Measurements from ENCODE around the gene CDH23.

The CDH23 gene

DNA sequence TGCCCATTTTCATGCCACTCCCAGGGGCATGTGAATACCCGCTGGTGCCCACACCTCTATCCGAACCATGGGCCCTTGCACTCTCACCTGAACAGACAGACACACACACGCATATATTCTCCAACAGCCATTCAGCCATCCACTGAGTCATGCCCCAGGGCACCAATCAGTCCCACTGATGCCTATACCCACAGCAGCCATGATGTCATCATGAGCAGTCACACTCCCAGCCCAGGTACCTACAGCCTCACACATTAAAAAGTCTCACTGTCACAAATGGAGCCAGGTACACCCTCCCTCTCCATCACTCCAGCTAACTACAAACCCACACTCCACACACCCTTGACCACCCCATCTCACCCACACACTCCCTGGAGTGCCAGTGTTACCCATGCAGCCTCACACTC lies 364.4 kb downstream of the CDH23 start:
- TF ChIP-seq, protein P1, sequence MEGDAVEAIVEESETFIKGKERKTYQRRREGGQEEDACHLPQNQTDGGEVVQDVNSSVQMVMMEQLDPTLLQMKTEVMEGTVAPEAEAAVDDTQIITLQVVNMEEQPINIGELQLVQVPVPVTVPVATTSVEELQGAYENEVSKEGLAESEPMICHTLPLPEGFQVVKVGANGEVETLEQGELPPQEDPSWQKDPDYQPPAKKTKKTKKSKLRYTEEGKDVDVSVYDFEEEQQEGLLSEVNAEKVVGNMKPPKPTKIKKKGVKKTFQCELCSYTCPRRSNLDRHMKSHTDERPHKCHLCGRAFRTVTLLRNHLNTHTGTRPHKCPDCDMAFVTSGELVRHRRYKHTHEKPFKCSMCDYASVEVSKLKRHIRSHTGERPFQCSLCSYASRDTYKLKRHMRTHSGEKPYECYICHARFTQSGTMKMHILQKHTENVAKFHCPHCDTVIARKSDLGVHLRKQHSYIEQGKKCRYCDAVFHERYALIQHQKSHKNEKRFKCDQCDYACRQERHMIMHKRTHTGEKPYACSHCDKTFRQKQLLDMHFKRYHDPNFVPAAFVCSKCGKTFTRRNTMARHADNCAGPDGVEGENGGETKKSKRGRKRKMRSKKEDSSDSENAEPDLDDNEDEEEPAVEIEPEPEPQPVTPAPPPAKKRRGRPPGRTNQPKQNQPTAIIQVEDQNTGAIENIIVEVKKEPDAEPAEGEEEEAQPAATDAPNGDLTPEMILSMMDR (IDR thresholded peaks at IDR 0.05; ENCODE audit: control insufficient read depth, insufficient read depth, low read depth, low read length, missing control alignments): no peak
- no peak for DNase-seq (ENCODE audit: low read depth)
- H3K4me3 ChIP-seq (ENCODE audit: control insufficient read depth, low read depth, low read length): no peak overlapping the region

- TF ChIP-seq, protein P1 (IDR thresholded peaks at IDR 0.05; ENCODE audit: control insufficient read depth, insufficient read depth, low read depth, low read length, missing control alignments): no peak
- H3K4me3 ChIP-seq (ENCODE audit: control insufficient read depth, low read depth, low read length): no peak overlapping the region
- DNase-seq (ENCODE audit: low read depth): no peak
Measured at GRCh38 chr10:71761541-71762113, 364.9 kb downstream of the CDH23 start.

- no peak overlapping the region for H3K4me3 ChIP-seq (ENCODE audit: control insufficient read depth, low read depth, low read length)
- TF ChIP-seq, protein P1 (IDR thresholded peaks at IDR 0.05; ENCODE audit: control insufficient read depth, insufficient read depth, low read depth, low read length, missing control alignments): no peak
- DNase-seq (ENCODE audit: low read depth): no peak
Measured at GRCh38 chr10:71762324-71762723, 365.6 kb downstream of the CDH23 start.

GRCh38 chr10:71763352-71764127 lies 366.8 kb downstream of the CDH23 start:
- DNase-seq (ENCODE audit: low read depth): no peak
- no peak overlapping the region for H3K4me3 ChIP-seq (ENCODE audit: control insufficient read depth, low read depth, low read length)
- TF ChIP-seq, protein P1 (IDR thresholded peaks at IDR 0.05; ENCODE audit: control insufficient read depth, insufficient read depth, low read depth, low read length, missing control alignments): no peak

GRCh38 chr10:71765176-71765904 lies 368.6 kb downstream of the CDH23 start:
- DNase-seq (ENCODE audit: low read depth): no peak
- TF ChIP-seq, protein P1 (IDR thresholded peaks at IDR 0.05; ENCODE audit: control insufficient read depth, insufficient read depth, low read depth, low read length, missing control alignments): no peak

DNA sequence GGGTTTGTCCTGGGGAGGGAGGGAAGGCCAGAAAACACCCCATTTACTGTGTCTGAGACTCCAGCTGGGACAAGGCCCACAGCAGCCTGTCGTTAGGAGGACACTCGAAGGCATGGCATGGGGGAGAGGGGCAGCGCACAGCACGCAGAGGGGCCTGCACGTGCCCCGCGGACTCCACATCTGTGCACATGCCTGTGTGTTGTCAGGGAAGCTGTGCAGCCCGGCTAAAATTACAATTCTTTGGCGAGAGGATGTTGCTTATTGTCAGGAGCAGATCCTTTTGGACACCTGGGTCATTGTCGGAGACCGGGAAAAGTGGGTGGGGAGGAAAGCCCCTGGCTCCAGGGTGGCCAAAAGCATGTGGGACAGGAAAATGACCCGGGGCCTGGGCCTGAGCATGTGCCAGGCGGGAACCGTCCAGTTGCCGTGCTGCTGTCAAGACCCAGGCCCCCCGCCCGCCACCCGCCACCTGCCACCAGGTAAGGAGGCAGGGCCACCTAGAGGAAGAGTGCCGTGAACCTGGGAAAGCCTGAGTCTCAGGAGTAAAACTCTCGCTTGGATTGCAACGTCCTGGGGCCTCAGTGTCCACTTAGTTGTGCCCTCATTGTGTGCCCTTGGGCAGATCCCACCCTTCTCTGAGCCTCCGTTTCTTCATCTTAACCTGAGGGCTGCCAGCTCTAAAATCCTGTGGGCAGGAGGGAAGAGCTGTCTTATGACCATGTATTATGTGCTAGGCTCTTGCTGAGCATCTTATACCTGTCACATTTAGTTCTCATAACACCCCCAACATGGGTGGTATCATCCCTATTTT lies 369.4 kb downstream of the CDH23 start:
- H3K4me3 ChIP-seq (ENCODE audit: control insufficient read depth, low read depth, low read length): no peak overlapping the region
- DNase-seq (ENCODE audit: low read depth): no peak
- TF ChIP-seq, protein P1 (IDR thresholded peaks at IDR 0.05; ENCODE audit: control insufficient read depth, insufficient read depth, low read depth, low read length, missing control alignments): no peak

More at GRCh38 chr10:71765176-71765904, 368.6 kb downstream of the CDH23 start:
- H3K4me3 ChIP-seq (ENCODE audit: control insufficient read depth, low read depth, low read length): no peak overlapping the region
